GM21576 (cell line): ENCODE measurements around the gene IRS2.

Source experiments
- ATAC-seq: cut with Tn5 transposase; IDR thresholded peaks from one replicate; pipeline ENCODE4 v1.9.1; 2021; ENCODE audit warnings: mild to moderate bottlenecking, moderate library complexity; ENCODE audit not compliant: unreplicated experiment

Gene IRS2

GRCh38 chr13:109707044-109707741 is 79.2 kb downstream of the IRS2 start:
- ATAC-seq: no peak

- no peak for ATAC-seq
Measured at GRCh38 chr13:109706015-109706715, 80.2 kb downstream of the IRS2 start.

DNA sequence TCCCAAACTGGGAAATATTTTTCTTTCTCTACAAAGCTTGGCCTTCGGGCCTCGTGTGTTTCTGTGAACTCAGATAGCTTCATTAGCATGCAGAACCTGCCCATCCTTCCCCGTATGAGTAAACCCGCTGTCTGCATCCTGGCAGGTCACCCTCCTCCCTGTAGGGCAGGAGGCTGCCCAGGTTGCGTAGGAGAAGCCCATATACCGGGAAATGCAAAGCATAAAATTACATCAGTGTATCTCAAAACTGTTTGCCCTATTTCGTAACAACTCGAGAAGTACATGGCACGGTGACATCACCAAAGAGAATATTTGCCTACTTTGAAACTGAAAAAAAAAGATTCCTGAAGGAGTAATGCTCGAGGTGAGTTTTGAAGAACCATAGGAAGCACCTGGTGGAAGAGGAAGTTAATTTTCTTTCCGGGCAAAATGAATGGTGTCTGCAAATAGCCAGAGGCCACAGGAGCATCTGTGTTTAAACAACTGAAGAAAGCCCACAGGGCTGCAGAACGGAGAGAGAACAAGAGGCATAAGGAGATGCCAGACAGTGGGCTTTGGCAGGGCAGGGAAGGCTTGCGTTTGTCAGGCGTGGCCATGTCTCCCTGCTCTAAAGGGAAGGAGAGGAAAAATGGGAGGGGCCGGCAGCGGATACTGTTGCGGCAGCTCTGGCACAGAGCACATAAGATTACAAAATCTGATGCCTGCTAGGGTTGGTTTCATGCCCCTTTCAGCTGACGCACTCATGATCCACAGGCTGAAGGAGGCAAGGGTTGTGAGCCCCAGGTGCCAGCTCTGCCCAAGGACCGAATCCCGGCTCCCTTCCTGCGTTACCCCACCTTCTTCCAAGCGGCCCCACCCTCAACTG is 81.4 kb downstream of the IRS2 start:
- no peak for ATAC-seq

- ATAC-seq: no peak
Measured at GRCh38 chr13:109703250-109703649, 83.1 kb downstream of the IRS2 start.
